GM19328 (cell line): Measurements from ENCODE around the gene EIF4G3.
"Not testable (repeated sequence)": the region's sequence is repeated elsewhere in the genome, so short reads cannot be mapped to it uniquely, and the experiment has no call there.

Experiments used
- ATAC-seq: cut with Tn5 transposase; IDR thresholded peaks from one replicate; pipeline ENCODE4 v1.9.1; 2021; ENCODE audit warnings: mild to moderate bottlenecking, moderate library complexity; ENCODE audit not compliant: unreplicated experiment

EIF4G3 gene

DNA sequence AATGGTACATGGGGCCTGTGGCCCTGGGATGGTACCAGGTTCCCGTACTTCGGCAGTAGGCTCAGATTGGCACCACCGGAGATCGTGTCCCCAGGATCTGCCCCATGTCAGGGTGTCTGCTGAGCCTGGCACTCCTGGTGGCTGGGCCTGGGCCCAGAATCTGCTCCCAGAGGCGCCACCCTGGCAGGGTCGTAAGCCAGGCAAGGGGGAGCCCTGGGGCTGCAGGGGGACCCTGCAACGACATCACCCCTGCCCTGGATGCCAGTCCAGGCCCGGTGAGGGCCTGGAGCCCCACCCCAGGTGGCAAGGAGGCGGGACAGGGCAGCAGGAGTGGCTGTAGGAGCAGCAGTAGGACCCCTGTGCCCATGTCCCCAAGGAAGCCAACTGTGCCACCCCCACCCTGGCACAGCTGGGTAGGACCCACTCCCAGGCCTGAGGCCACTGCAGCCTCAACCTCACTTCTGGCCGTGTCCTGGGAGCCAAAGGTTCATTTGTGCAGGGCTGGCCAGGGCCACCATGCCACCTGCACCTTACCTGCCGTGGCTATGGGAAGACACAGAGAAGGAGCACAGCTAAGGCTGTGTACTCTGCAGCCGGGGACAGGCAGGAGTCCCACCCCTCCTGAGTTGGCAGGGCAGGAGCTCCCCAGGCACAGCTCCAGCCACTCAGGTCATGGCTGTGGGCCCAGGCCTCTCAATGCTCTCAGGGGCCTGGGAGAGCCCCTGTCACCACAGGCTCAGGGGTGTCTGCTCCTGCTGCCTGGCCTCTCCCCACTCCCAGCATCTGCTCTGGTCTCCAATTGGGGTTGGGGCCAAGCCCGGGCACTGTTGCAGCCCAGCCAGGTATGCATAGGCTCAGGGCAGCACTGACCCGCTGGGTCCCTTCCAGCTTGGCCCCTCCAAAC lies 141.7 kb downstream of the EIF4G3 start:
- ATAC-seq, result no peak

DNA sequence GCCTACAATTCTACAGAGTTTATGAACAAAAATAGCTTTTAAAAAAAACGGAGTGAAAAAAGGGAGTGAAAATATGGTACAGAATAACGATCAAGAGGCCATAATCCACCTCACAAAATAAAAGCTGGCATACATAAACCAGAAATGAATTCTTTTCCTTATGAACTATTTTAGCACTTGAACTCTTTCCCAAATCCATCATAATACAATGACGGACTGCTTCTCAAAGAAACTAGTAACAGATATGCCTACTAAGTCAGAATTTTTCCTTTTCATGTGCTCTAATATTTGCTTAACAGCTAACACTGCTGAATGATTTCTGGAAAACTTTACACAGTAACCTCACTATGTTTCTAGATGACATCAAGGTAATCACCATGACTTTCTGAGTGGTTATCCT lies 144.0 kb downstream of the EIF4G3 start:
- no peak for ATAC-seq

GRCh38 chr1:21030181-21030580 lies 146.5 kb downstream of the EIF4G3 start:
- no peak for ATAC-seq

- ATAC-seq, result no peak
Measured at GRCh38 chr1:21028520-21029145, 148.1 kb downstream of the EIF4G3 start.

DNA sequence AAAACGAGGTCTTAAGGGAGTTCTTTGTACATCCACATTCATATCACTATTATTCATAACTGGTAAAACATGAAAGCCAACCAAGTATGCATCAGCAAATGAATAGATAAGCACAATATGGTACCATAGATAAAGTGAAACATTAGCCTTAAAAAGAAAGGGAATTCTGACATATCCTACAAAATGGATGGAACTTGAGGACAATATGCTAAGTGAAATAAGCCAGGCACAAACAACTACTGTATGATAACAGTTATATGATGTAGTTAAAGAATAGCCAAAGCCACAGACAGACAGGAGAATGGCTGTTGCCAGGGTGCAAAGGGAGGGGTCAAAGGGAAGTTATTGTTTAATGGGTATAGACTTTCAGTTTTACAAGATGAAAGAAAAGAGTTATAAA lies 148.9 kb downstream of the EIF4G3 start:
- ATAC-seq, result no peak

DNA sequence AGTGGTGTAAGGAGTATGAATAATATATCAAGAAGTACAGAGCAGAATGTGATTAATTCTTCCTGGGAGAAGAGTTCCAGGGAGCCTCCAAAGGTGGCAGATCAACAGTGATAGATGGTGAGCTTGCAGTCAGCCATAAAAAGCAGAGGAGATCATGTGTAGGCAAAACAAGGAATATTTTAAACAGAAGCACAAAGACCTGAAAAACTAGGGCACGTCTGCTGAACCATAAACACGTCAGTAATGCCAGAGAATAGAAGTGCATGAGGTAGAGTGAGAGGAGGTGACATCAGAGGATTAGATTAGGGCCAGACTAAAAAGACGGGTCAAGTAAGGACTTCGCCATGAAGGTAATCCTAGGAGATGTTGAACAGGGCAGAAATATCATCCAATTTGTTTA lies 151.8 kb downstream of the EIF4G3 start:
- no peak for ATAC-seq

GRCh38 chr1:21024136-21024896 lies 152.4 kb downstream of the EIF4G3 start:
- ATAC-seq, result not testable (repeated sequence)

- no peak for ATAC-seq
Measured at GRCh38 chr1:21022279-21023040, 154.2 kb downstream of the EIF4G3 start.

DNA sequence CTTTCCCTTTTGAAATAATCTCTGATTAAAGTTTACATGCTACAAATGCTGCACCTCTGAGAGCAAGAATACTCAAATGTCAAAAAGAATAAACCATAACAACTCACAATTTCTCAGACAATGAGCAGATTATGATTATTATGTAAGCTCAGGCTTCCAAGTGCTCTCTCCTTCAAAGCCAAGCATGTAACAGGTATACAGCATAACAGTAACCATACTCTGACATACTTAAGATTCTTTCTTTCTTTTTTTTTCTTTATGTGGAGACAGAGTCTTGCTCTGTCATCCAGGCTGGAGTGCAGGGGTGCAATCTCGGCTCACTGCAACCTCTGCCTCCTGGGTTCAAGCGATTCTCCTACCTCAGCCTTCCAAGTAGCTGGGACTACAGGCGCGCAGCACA lies 155.4 kb downstream of the EIF4G3 start:
- no peak for ATAC-seq

- ATAC-seq, result no peak
Measured at GRCh38 chr1:21020151-21020550, 156.5 kb downstream of the EIF4G3 start.

DNA sequence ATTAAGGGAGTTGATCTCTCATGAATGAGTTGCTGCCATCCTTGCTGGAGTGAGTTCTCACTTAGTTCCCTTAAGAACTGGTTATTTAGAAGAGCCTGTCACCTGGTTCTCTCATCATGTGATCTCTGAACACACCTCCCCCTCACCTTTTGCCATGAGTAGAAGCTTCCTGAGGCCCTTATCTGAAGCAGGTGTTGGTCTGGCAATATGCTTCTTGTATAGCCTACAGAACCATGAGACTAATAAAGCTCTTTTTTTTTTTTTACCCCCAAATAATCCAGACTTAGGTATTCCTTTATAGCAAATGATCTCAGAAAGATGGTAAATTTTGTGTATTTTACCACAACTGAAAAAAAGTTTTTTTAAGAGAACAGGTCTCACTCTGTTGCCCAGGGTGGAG lies 158.0 kb downstream of the EIF4G3 start:
- ATAC-seq, result no peak

- no peak for ATAC-seq
Measured at GRCh38 chr1:21013510-21013909, 163.2 kb downstream of the EIF4G3 start.

DNA sequence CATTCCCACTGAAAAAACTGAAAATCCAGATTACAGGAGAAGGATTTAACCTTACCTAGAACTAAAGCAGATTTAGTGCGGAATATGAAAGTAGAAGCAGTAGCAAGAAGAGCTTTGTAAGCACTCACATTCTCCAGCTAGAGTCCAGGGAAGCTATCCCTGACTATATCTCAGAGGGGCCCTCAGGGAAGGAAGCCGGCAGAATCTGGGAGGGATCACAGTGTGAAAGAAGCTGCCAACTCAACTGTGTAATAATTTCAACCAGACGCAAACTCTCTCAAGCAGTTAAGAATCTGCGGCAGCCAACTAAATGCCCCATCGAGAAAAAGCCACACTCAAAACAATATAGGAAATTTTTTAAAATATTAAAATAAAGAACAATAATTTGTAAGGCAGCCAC lies 163.8 kb downstream of the EIF4G3 start:
- ATAC-seq, result no peak

DNA sequence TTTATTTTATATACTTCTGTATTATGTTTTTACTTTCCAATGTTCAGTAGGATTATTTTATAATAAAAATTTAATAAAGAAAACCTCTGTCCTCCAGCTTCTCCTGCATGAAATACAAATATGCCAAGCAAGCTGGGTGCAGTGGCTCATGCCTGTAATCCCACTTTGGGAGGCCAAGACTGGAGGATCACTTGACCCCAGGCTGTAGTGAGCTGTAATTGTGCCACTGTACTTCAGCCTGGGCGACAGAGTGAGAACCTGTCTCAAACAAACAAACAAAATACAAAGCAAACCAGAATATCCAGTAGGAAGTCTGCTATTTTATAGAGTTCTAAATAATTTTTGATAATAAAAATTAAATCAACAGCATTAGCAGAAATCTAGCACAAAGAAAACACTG lies 168.8 kb downstream of the EIF4G3 start:
- ATAC-seq, result no peak

DNA sequence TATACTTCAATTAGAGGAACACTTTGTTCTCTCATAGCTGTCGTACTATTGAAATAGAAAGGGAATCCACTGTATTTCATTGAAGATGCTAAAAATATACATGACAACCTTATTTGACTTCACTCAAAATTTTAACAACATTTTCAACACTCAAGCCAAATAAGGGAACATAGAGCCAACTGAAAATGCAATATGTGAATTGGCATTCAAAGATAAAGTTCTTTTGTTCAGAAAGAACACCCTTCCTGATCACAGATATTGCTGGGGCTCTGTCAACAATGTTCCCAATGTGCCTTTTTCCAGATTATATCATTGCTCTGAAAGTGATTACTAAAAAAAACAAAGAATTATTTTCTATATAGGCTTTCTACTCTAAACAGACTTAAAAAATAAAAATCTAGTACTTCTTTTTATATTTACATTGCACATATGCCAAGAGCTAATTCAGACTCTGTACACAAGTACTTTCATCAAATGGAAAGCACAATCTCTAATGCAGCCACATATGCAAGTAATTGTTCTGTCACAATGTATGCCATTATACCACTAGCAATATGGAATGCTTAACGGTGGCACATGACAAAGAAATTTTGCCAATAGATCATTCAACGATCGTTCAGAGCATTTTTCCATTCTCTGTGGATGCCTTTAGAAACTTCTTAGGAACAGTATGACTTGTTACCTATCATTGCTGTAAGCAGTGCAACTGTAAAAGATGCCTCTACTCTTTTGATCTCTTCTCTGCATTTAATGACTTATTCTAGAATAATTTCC lies 171.0 kb downstream of the EIF4G3 start:
- no peak for ATAC-seq

GRCh38 chr1:21003281-21004045 lies 173.2 kb downstream of the EIF4G3 start:
- no peak for ATAC-seq

- no peak for ATAC-seq
Measured at GRCh38 chr1:21001042-21001441, 175.7 kb downstream of the EIF4G3 start.

GRCh38 chr1:21000245-21000594 lies 176.5 kb downstream of the EIF4G3 start:
- ATAC-seq, result no peak

- ATAC-seq, result no peak
Measured at GRCh38 chr1:20999525-21000244, 177.0 kb downstream of the EIF4G3 start.
